KMS-11 (cell line): ENCODE measurements around the gene GPSM3.

Source experiments
- H2AFZ ChIP-seq: fragments of 200-600 bp; sonication (generic); 2 replicates; pipeline ENCODE4 v1.6.1; 2016; ENCODE audit warnings: antibody characterized with exemption, mixed run types, low read depth
- H3K27ac ChIP-seq: fragments of 200-600 bp; sonication (generic); 2 replicates; pipeline ENCODE4 v1.6.1; 2016; ENCODE audit warnings: mild to moderate bottlenecking, mixed run types
- H3K27me3 ChIP-seq: fragments of 200-600 bp; sonication (generic); 2 replicates; pipeline ENCODE4 v1.6.1; 2017; ENCODE audit warnings: mild to moderate bottlenecking, low read depth, mixed run types, moderate library complexity; ENCODE audit not compliant: insufficient read depth
- H3K36me3 ChIP-seq: fragments of 200-600 bp; sonication (generic); 2 replicates; pipeline ENCODE4 v1.6.1; 2017; ENCODE audit warnings: mild to moderate bottlenecking, mixed run types; ENCODE audit not compliant: insufficient read depth
- H3K4me1 ChIP-seq: fragments of 200-600 bp; sonication (generic); 2 replicates; pipeline ENCODE4 v1.6.1; 2016; ENCODE audit warnings: mild to moderate bottlenecking, low read depth, mixed run types; ENCODE audit not compliant: poor library complexity, severe bottlenecking
- H3K4me2 ChIP-seq: fragments of 200-600 bp; sonication (generic); 2 replicates; pipeline ENCODE4 v1.7.0; 2016; ENCODE audit warnings: mild to moderate bottlenecking, mixed run types
- H3K4me3 ChIP-seq: fragments of 200-600 bp; sonication (generic); IDR thresholded peaks from 2 replicates; pipeline ENCODE4 v1.6.1; 2017; ENCODE audit warnings: low read depth, low read length, mixed read lengths; ENCODE audit not compliant: insufficient read depth
- H3K79me2 ChIP-seq: fragments of 200-600 bp; sonication (generic); 2 replicates; pipeline ENCODE4 v1.6.1; 2016; ENCODE audit warnings: low read depth, mixed run types; ENCODE audit not compliant: insufficient read depth
- H3K9ac ChIP-seq: fragments of 200-600 bp; sonication (generic); 2 replicates; pipeline ENCODE4 v1.6.1; 2016; ENCODE audit warnings: mild to moderate bottlenecking, mixed run types
- H4K20me1 ChIP-seq: fragments of 200-600 bp; sonication (generic); 2 replicates; pipeline ENCODE4 v1.6.1; 2016; ENCODE audit warnings: mild to moderate bottlenecking, mixed run types; ENCODE audit not compliant: insufficient read depth
- CTCF ChIP-seq: fragments of 200-600 bp; sonication (generic); conservative IDR thresholded peaks from 2 replicates; pipeline ENCODE4 v1.6.1; 2017; ENCODE audit warnings: low read depth, mild to moderate bottlenecking, antibody characterized with exemption, low read length, moderate library complexity, mixed read lengths

Gene GPSM3

GRCh38 chr6:32170294-32170693, 22.1 kb downstream of the GPSM3 start:
- Histone ChIP-seq H3K27ac (no peak overlapping the region), H3K79me2 (no peaks in the 10 kb centered on the region), H2AFZ (no peak overlapping the region), H3K27me3 (no peaks in the 10 kb centered on the region), H3K4me1 (peaks cover 4% of the 10 kb centered on the region), H3K4me2 (no peak overlapping the region), H3K9ac (no peak overlapping the region), H4K20me1 (no peaks in the 10 kb centered on the region), H3K4me3 (no peak overlapping the region), H3K36me3 (no peaks in the 10 kb centered on the region)
- no peak for TF ChIP-seq CTCF

GRCh38 chr6:32168807-32169591, 23.4 kb downstream of the GPSM3 start:
- no peak overlapping the region for H3K4me2 ChIP-seq

GRCh38 chr6:32168350-32168749, 24.1 kb downstream of the GPSM3 start:
- no peak overlapping the region for H3K27ac ChIP-seq
- no peaks in the 10 kb centered on the region for H3K27me3 ChIP-seq
- no peaks in the 10 kb centered on the region for H3K36me3 ChIP-seq
- no peaks in the 10 kb centered on the region for H3K79me2 ChIP-seq
- TF ChIP-seq CTCF, result no peak
- no peaks in the 10 kb centered on the region for H4K20me1 ChIP-seq
- H3K4me1 ChIP-seq, result no peaks in the 10 kb centered on the region
- H2AFZ ChIP-seq, result no peak overlapping the region
- no peak overlapping the region for H3K9ac ChIP-seq
- no peak overlapping the region for H3K4me2 ChIP-seq
- H3K4me3 ChIP-seq, result no peak overlapping the region

More at GRCh38 chr6:32168807-32169591, 23.4 kb downstream of the GPSM3 start:
- Histone ChIP-seq H3K4me3 (no peak overlapping the region), H4K20me1 (no peaks in the 10 kb centered on the region), H3K9ac (no peak overlapping the region), H2AFZ (no peak overlapping the region), H3K36me3 (no peaks in the 10 kb centered on the region), H3K27ac (no peak overlapping the region), H3K27me3 (no peaks in the 10 kb centered on the region), H3K4me1 (no peaks in the 10 kb centered on the region), H3K79me2 (no peaks in the 10 kb centered on the region)
- TF ChIP-seq CTCF, result no peak

GRCh38 chr6:32167761-32168262, 24.6 kb downstream of the GPSM3 start:
- no peak overlapping the region for H3K27ac ChIP-seq

More at GRCh38 chr6:32167761-32168262, 24.6 kb downstream of the GPSM3 start:
- Histone ChIP-seq H3K79me2 (no peaks in the 10 kb centered on the region), H3K27me3 (no peaks in the 10 kb centered on the region), H3K36me3 (no peaks in the 10 kb centered on the region), H4K20me1 (no peaks in the 10 kb centered on the region), H3K4me1 (no peaks in the 10 kb centered on the region), H3K4me2 (no peak overlapping the region), H3K4me3 (no peak overlapping the region), H3K9ac (no peak overlapping the region), H2AFZ (no peak overlapping the region)
- TF ChIP-seq CTCF, result no peak
